CD14-positive monocyte (primary cell): ENCODE measurements around the gene AFF2. TPM values are rescaled to one million over a fixed set of nuclear protein-coding genes. Genes with fewer than 3 reads are reported as not detected.

ENCODE experiments used
- DNase-seq, 3 donors: peaks; one replicate each; pipeline ENCODE4 v3.0.0-alpha.2; 2011 to 2022
- H2AFZ ChIP-seq: 2 replicates; pipeline ENCODE4 v1.6.0; 2012; ENCODE audit warnings: mild to moderate bottlenecking, low read depth, low read length, inconsistent platforms; ENCODE audit not compliant: insufficient read depth, poor library complexity, severe bottlenecking
- H3K27ac ChIP-seq, 2 donors: 1 replicate in 1 of 2; 2 replicates in 1 of 2; pipeline ENCODE4 v1.5.1; 2012 to 2013; ENCODE audit warnings: low read length in 2 of 2, control low read depth in 1 of 2, inconsistent platforms in 1 of 2, low read depth in 1 of 2, mild to moderate bottlenecking in 1 of 2
- H3K27me3 ChIP-seq, 2 donors: one replicate each; pipeline versions ENCODE4 v1.6.0 to v1.6.1; 2011 to 2013; ENCODE audit warnings: low read length in 2 of 2; ENCODE audit not compliant: control insufficient read depth in 2 of 2, insufficient read depth in 2 of 2
- H3K36me3 ChIP-seq, 2 donors: replicated peaks in 1 of 2; 1 replicate in 1 of 2; 2 replicates in 1 of 2; pipeline versions ENCODE4 v1.5.1 to v1.6.1; 2012 to 2013; ENCODE audit warnings: low read length in 2 of 2, control low read depth in 1 of 2, inconsistent platforms in 1 of 2, mild to moderate bottlenecking in 1 of 2; ENCODE audit not compliant: insufficient read depth in 2 of 2, control insufficient read depth in 1 of 2
- H3K4me1 ChIP-seq, 2 donors: 1 replicate in 1 of 2; 2 replicates in 1 of 2; pipeline versions ENCODE4 v1.5.1 to v1.6.1; 2012 to 2013; ENCODE audit warnings: low read length in 2 of 2, control low read depth in 1 of 2, inconsistent platforms in 1 of 2, mild to moderate bottlenecking in 1 of 2, moderate library complexity in 1 of 2; ENCODE audit not compliant: insufficient read depth in 2 of 2, control insufficient read depth in 1 of 2
- H3K4me2 ChIP-seq: replicated peaks from 2 replicates; pipeline ENCODE3; 2012; ENCODE audit warnings: low read length, moderate library complexity, mild to moderate bottlenecking; ENCODE audit not compliant: poor library complexity, severe bottlenecking; ENCODE audit errors: extremely low read depth
- H3K4me3 ChIP-seq, 3 experiments: fragments of 200-600 bp in 1 of 3; sonication (generic) in 1 of 3; replicated peaks in 1 of 3; 1 replicate in 2 of 3; 2 replicates in 1 of 3; pipeline ENCODE4 v1.5.1; 2011 to 2013; ENCODE audit warnings: low read length in 3 of 3, mild to moderate bottlenecking in 3 of 3, control low read depth in 2 of 3, low read depth in 2 of 3, inconsistent platforms in 1 of 3, moderate library complexity in 1 of 3
- H3K79me2 ChIP-seq: 2 replicates; pipeline ENCODE4 v1.6.0; 2012; ENCODE audit warnings: mild to moderate bottlenecking, control low read depth, inconsistent platforms, low read length, moderate library complexity; ENCODE audit not compliant: insufficient read depth
- H3K9ac ChIP-seq: 2 replicates; pipeline ENCODE4 v1.6.0; 2017; ENCODE audit warnings: low read length, mild to moderate bottlenecking; ENCODE audit not compliant: insufficient read depth, poor library complexity, severe bottlenecking
- H3K9me3 ChIP-seq, 2 donors: replicated peaks in 1 of 2; 1 replicate in 1 of 2; 2 replicates in 1 of 2; pipeline versions ENCODE4 v1.5.1 to v1.6.1; 2012 to 2013; ENCODE audit warnings: low read length in 2 of 2, control low read depth in 1 of 2; ENCODE audit not compliant: control insufficient read depth in 1 of 2, insufficient read depth in 1 of 2
- H4K20me1 ChIP-seq: 2 replicates; pipeline ENCODE4 v1.6.0; 2012; ENCODE audit warnings: mild to moderate bottlenecking, low read length, control low read depth, moderate library complexity; ENCODE audit not compliant: insufficient read depth
- H3K27ac Mint-ChIP-seq, 7 donors: one replicate each; pipeline ENCODE4 v1.8.0; 2020; ENCODE audit warnings: mild to moderate bottlenecking in 7 of 7, mixed read lengths in 7 of 7, moderate library complexity in 6 of 7, inconsistent platforms in 2 of 7
- H3K27me3 Mint-ChIP-seq, 3 donors: one replicate each; pipeline ENCODE4 v1.8.0; 2021 to 2022; ENCODE audit warnings: low read depth in 3 of 3, mild to moderate bottlenecking in 3 of 3, mixed read lengths in 3 of 3, moderate library complexity in 3 of 3, inconsistent platforms in 1 of 3
- H3K36me3 Mint-ChIP-seq, 2 donors: one replicate each; pipeline ENCODE4 v1.8.0; 2020; ENCODE audit warnings: mixed read lengths in 2 of 2, inconsistent platforms in 1 of 2, mild to moderate bottlenecking in 1 of 2
- H3K4me1 Mint-ChIP-seq: one replicate; pipeline ENCODE4 v1.8.0; 2020; ENCODE audit warnings: mild to moderate bottlenecking, mixed read lengths
- H3K4me3 Mint-ChIP-seq, 2 donors: one replicate each; pipeline ENCODE4 v1.8.0; 2020; ENCODE audit warnings: mild to moderate bottlenecking in 2 of 2, mixed read lengths in 2 of 2, moderate library complexity in 1 of 2
- H3K9me3 Mint-ChIP-seq, 7 donors: one replicate each; pipeline ENCODE4 v1.8.0; 2020 to 2022; ENCODE audit warnings: mixed read lengths in 7 of 7, mild to moderate bottlenecking in 6 of 7, moderate library complexity in 6 of 7, inconsistent platforms in 2 of 7
- CTCF ChIP-seq: fragments of 200-600 bp; IDR thresholded peaks from one replicate; pipeline ENCODE4 v1.8.0; 2022; ENCODE audit warnings: antibody characterized with exemption, mild to moderate bottlenecking
- WGBS: methylation state at CpG from one replicate; pipeline ENCODE4 v1.1.5; 2013; ENCODE audit warnings: missing lambda C conversion rate; ENCODE audit not compliant: insufficient coverage; 5-methylcytosine and 5-hydroxymethylcytosine counted together
- intact Hi-C, 2 donors: fragments of 100-400 bp; cut with micrococcal nuclease; formaldehyde crosslinking; loops; one replicate each; pipeline versions ENCODE4 v1.15.0 to v1.15.1; 2023
- polyA plus RNA-seq, 3 donors: library from polyadenylated mRNA; depleted of rRNA in 1 of 3; unstranded in 2 of 3; stranded (reverse) in 1 of 3; fragments of 300-500 nt in 2 of 3; fragments of >200 nt in 1 of 3; fragmentation: Illumina TruSeq in 2 of 3; gene quantifications; 1 replicate in 2 of 3; 2 replicates in 1 of 3; pipeline ENCODE4 v1.2.3, GENCODE V29; 2012 to 2021

AFF2 gene
- polyA plus RNA-seq, 3 donors: 0.07 to 1.1 (median 0.70) TPM

- Histone ChIP-seq H2AFZ (no peak overlapping the region), H3K4me2 (no peak overlapping the region), H3K79me2 (no peaks in the 10 kb centered on the region), H4K20me1 (no peaks in the 10 kb centered on the region), H3K4me3 (no peak overlapping the region), H3K9me3 (no peaks in the 10 kb centered on the region), H3K4me1 (no peaks in the 10 kb centered on the region), H3K27ac (no peak overlapping the region), H3K9ac (no peak overlapping the region), H3K36me3 (no peaks in the 10 kb centered on the region), H3K27me3 (no peaks in the 10 kb centered on the region)
- DNase-seq: no peak
- Mint-ChIP-seq H3K27me3 (peaks cover 0 to 1% (median 0%) of the 10 kb centered on the region in 3 donors), H3K4me1 (peaks cover 3% of the 10 kb centered on the region), H3K36me3 (no peaks in the 10 kb centered on the region), H3K27ac (no peak overlapping the region), H3K4me3 (no peak overlapping the region), H3K9me3 (peaks cover 0 to 11% (median 3%) of the 10 kb centered on the region in 7 donors)
- intact Hi-C loops: no loop called here
- TF ChIP-seq CTCF: no peak
- WGBS: 87% methylated on average over 3 of the region's 4 CpGs
Observed at GRCh38 chrX:148620023-148620422, 119.6 kb downstream of the AFF2 start.

- Histone ChIP-seq H3K4me1 (no peaks in the 10 kb centered on the region), H3K36me3 (no peaks in the 10 kb centered on the region), H2AFZ (no peak overlapping the region), H3K9ac (no peak overlapping the region), H3K4me2 (no peak overlapping the region), H3K9me3 (no peaks in the 10 kb centered on the region), H3K27me3 (no peaks in the 10 kb centered on the region), H4K20me1 (no peaks in the 10 kb centered on the region), H3K27ac (no peak overlapping the region), H3K79me2 (no peaks in the 10 kb centered on the region), H3K4me3 (no peak overlapping the region)
- Mint-ChIP-seq H3K27ac (no peak overlapping the region), H3K36me3 (no peaks in the 10 kb centered on the region), H3K9me3 (peaks cover 0 to 2% (median 0%) of the 10 kb centered on the region in 7 donors), H3K4me3 (no peak overlapping the region), H3K27me3 (peaks cover 0 to 1% (median 0%) of the 10 kb centered on the region in 3 donors), H3K4me1 (no peaks in the 10 kb centered on the region)
- no peak for TF ChIP-seq CTCF
- intact Hi-C loops: no loop called here
- no peak for DNase-seq
- 95% methylated on average over 2 of the region's 2 CpGs for WGBS
Observed at GRCh38 chrX:148624951-148625474, 124.6 kb downstream of the AFF2 start.
